Stimulated activated CD4-positive, alpha-beta T cell treated with anti-CD3 and anti-CD28 coated beads, Interleukin-1b, Interleukin-23, amount 100 ng/mL, for 24 hours (primary cell): ENCODE results near the gene UNCX.
"Not testable (repeated sequence)": the region's sequence is repeated elsewhere in the genome, so short reads cannot be mapped to it uniquely, and the experiment has no call there.

Source experiments
- DNase-seq, 4 experiments: peaks; one replicate each; pipeline ENCODE4 v3.0.0-alpha.2; 2020; ENCODE audit warnings: low read depth in 4 of 4, low spot score in 1 of 4

UNCX gene

GRCh38 chr7:1274121-1274875 is 41.6 kb downstream of the UNCX start:
- no peak for DNase-seq

DNA sequence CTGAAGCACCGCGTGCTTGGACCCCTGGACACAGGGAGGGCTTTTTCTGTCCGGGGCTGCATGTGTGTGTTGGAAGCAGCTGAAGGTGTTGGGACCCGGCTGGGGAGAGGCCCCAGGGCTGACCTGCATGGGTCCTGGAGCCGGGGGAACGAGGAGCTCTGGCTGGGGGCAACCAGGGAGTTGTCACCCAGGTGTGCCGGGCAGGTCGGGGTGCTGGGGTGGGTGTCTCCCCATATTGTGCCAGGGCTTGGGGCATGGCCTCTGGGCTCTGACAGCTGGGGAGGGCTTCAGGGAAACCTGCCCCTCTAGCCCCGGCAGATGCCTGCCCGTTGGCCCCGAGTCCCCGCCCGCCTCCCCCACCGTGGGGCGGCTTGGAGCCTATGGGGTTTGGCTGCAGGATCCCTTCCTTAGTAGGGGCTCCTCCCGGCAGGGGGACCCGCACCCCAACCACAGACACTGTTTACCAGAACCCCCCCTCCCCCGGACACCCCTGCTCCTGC is 42.3 kb downstream of the UNCX start:
- no peak for DNase-seq

- no peak for DNase-seq
Observed at GRCh38 chr7:1275451-1276381, 43.0 kb downstream of the UNCX start.

GRCh38 chr7:1276626-1277175 is 44.0 kb downstream of the UNCX start:
- DNase-seq: no peak

DNA sequence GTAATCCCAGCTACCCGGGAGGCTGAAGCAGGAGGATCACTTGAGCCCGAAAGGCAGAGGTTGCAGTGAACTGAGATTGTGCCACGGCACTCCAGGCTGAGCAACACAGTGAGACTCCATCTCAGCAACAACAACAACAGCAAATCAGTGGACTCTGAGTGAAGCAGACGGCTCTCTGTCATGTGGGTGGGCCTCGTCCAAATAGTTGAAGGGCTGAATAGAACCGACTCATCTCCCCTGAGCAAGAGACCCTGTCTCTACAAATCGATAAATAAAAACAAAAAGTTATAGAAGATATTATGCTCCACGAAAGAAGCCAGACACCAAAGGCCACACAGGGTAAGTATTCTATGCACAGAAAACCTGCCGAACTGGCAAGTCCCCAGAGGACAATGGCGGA is 45.9 kb downstream of the UNCX start:
- DNase-seq: no peak

- no peak for DNase-seq
Observed at GRCh38 chr7:1279041-1279440, 46.4 kb downstream of the UNCX start.

DNA sequence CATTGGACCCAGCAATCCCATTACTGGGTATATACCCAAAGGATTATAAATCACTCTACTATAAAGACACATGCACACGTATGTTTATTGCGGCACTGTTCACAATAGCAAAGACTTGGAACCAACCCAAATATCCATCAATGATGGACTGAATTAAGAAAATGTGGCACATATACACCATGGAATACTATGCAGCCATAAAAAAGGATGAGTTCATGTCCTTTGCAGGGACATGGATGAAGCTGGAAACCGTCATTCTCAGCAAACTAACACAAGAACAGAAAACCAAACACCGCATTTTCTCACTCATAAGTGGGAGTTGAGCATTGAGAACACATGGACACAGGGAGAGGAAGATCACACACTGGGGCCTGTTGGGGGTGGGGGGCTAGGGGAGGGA is 47.2 kb downstream of the UNCX start:
- DNase-seq: not testable (repeated sequence)

GRCh38 chr7:1281068-1281467 is 48.4 kb downstream of the UNCX start:
- no peak for DNase-seq

DNA sequence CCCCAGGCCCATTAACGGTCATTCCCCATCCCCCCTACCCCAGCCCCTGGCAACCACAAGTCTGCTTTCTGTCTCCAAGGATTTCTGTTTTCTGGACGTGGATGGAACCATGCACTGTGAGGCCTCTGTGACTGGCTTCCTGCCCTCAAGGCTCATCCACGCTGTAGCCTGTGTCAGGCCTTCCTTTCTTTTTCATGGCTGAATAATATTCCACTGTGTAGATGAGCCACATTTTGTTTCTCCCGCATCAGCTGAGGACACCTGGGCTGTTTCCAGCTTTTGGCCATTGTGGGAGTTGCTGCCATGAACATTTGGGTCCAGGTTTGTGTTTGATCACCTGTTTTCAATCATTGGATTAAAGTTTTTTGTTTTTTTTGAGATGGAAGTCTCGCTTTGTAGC is 50.0 kb downstream of the UNCX start:
- no peak for DNase-seq

DNA sequence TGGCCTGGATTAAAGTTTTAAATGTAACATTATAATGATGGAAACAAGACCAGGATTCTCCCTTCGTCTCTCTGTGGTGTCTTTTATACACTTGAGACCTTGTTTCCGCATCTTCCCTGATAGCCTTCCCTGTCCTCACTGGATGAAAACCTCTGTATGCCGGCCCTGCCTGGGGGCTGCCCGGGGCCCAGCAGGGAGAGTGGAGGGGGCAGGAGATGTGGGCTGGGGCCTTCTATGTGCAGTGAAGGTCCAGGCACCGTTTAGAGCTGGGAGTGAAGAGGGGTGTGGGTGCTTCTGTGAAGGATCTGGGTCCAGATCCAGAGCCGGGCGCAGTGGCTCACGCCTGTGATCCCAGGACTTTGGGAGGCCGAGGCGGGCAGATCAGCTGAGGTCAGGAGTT is 50.7 kb downstream of the UNCX start:
- no peak for DNase-seq

GRCh38 chr7:1283941-1284742 is 51.5 kb downstream of the UNCX start:
- no peak for DNase-seq

- no peak for DNase-seq
Observed at GRCh38 chr7:1284743-1285458, 52.2 kb downstream of the UNCX start.

- DNase-seq: no peak
Observed at GRCh38 chr7:1285556-1286301, 53.1 kb downstream of the UNCX start.
